ENCODE data around the gene MED12L.
A peak's percentile ranks its signal among the peaks of the same experiment; 100 is the strongest.

The MED12L gene

GRCh38 chr3:151087648-151088047, 2.2 kb downstream of the MED12L start:
- H3K79me2 ChIP-seq (ENCODE audit: control insufficient read depth, insufficient read depth, low read length, unreplicated experiment) = no peaks in the 10 kb centered on the region
- H3K4me1 ChIP-seq (ENCODE audit: control insufficient read depth, insufficient read depth, low read length, unreplicated experiment) = no peaks in the 10 kb centered on the region
- H2AFZ ChIP-seq (ENCODE audit: low read length, unreplicated experiment) = no peak overlapping the region
- H3K36me3 ChIP-seq (ENCODE audit: insufficient read depth, low read length) = no peaks in the 10 kb centered on the region
- no peak overlapping the region for H3K27ac ChIP-seq (ENCODE audit: low read depth, low read length)
- H3K4me3 ChIP-seq (ENCODE audit: low read depth, low read length) = no peak overlapping the region; the same call in 1 of the 2 replicates
- peaks cover 75% of the 10 kb centered on the region for H3K27me3 ChIP-seq (ENCODE audit: insufficient read depth, low read length)

DNA sequence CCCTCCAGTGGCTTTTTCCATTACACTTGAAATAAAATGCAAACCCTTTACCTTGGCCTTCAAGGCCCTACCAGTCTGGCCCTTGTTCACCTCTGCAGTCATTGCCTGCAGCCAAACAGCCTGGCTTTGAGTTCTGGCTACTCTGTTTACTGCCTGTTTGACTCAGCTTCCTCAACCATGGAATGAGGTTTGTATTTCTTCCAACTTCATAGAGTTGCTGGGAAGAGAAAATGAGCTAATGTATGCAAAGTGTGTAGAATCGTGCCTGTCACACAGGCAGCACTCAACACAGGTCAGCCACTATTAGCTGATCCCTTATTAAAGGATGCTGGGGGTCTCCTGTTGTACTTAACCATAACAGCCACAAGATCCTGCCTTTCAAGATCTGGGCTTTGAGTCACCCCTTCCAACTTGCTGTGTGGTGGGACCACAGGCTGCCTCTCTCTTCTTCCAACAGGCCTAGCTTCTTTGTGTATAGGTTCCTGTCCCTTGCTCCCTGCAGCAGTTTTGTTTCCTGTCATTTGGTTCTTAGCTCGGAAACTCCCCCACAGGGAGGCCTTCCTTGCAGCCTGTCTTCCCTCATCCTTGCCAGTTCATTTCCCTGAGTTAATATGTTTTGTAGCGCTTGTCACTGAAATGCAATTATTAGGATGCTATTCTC, 6.4 kb downstream of the MED12L start:
- no peaks in the 10 kb centered on the region for H3K4me1 ChIP-seq (ENCODE audit: control insufficient read depth, insufficient read depth, low read length, unreplicated experiment)
- H3K4me3 ChIP-seq (ENCODE audit: low read depth, low read length) = no peak overlapping the region
- no peak overlapping the region for H3K27ac ChIP-seq (ENCODE audit: low read depth, low read length)
- no peaks in the 10 kb centered on the region for H3K36me3 ChIP-seq (ENCODE audit: insufficient read depth, low read length)
- peaks cover 80% of the 10 kb centered on the region for H3K27me3 ChIP-seq (ENCODE audit: insufficient read depth, low read length)
- no peaks in the 10 kb centered on the region for H3K79me2 ChIP-seq (ENCODE audit: control insufficient read depth, insufficient read depth, low read length, unreplicated experiment)
- no peak overlapping the region for H2AFZ ChIP-seq (ENCODE audit: low read length, unreplicated experiment)

DNA sequence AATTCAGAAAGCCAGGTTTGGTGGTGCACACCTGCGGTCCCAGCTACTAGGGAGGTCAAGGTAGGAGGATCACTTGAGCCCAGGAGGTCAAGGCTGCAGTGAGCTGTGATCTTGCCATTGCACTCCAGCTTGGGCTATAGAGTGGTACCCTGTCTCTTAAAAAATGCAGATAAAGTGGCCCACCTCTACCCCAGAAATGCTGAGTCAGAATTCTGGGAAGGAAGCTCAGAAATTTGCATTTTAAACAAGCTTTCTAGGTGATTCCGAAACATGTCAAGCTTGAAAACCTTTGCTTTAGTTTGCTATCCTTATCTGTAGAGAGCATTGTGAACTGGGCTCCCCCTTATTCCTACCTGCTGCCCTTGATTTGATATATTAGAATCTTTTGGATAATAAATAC, 7.7 kb downstream of the MED12L start:
- no peak overlapping the region for H2AFZ ChIP-seq (ENCODE audit: low read length, unreplicated experiment)
- H3K36me3 ChIP-seq (ENCODE audit: insufficient read depth, low read length) = no peaks in the 10 kb centered on the region
- H3K27ac ChIP-seq (ENCODE audit: low read depth, low read length) = no peak overlapping the region
- H3K27me3 ChIP-seq (ENCODE audit: insufficient read depth, low read length) = peaks cover 80% of the 10 kb centered on the region
- no peaks in the 10 kb centered on the region for H3K79me2 ChIP-seq (ENCODE audit: control insufficient read depth, insufficient read depth, low read length, unreplicated experiment)
- H3K4me1 ChIP-seq (ENCODE audit: control insufficient read depth, insufficient read depth, low read length, unreplicated experiment) = no peaks in the 10 kb centered on the region
- H3K4me3 ChIP-seq (ENCODE audit: low read depth, low read length) = no peak overlapping the region

- no peak overlapping the region for H3K4me3 ChIP-seq (ENCODE audit: low read depth, low read length)
- no peaks in the 10 kb centered on the region for H3K36me3 ChIP-seq (ENCODE audit: insufficient read depth, low read length)
- peaks cover 81% of the 10 kb centered on the region for H3K27me3 ChIP-seq (ENCODE audit: insufficient read depth, low read length)
- H2AFZ ChIP-seq (ENCODE audit: low read length, unreplicated experiment) = no peak overlapping the region
- no peaks in the 10 kb centered on the region for H3K4me1 ChIP-seq (ENCODE audit: control insufficient read depth, insufficient read depth, low read length, unreplicated experiment)
- no peak overlapping the region for H3K27ac ChIP-seq (ENCODE audit: low read depth, low read length)
- H3K79me2 ChIP-seq (ENCODE audit: control insufficient read depth, insufficient read depth, low read length, unreplicated experiment) = no peaks in the 10 kb centered on the region
These were observed 8.4 kb downstream of the MED12L start for GRCh38 chr3:151093905-151094304.

DNA sequence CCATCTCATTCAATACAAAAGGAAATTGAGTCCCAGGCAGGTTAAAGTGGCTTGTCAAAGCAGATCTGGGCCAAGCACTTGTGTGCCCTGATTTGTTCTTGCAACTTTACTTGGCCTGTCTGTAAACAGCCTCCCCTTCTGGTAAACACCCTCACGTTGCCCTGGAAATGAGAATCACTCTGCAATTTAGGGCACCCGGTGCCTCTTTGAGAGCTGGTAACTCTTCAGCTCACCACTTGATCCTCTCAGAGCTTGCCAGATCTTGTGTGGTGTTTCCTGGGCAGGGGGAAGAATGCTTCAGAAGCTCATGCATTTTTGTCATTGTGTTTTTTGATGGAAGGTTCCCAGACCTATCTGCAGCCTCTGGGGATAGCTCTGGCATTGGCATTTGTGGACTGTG, 11.3 kb downstream of the MED12L start:
- Histone ChIP-seq H2AFZ (ENCODE audit: low read length, unreplicated experiment) (no peak overlapping the region), H3K4me3 (ENCODE audit: low read depth, low read length) (no peak overlapping the region), H3K27me3 (ENCODE audit: insufficient read depth, low read length) (peaks cover 99% of the 10 kb centered on the region), H3K36me3 (ENCODE audit: insufficient read depth, low read length) (no peaks in the 10 kb centered on the region), H3K79me2 (ENCODE audit: control insufficient read depth, insufficient read depth, low read length, unreplicated experiment) (no peaks in the 10 kb centered on the region), H3K27ac (ENCODE audit: low read depth, low read length) (no peak overlapping the region), H3K4me1 (ENCODE audit: control insufficient read depth, insufficient read depth, low read length, unreplicated experiment) (no peaks in the 10 kb centered on the region)

DNA sequence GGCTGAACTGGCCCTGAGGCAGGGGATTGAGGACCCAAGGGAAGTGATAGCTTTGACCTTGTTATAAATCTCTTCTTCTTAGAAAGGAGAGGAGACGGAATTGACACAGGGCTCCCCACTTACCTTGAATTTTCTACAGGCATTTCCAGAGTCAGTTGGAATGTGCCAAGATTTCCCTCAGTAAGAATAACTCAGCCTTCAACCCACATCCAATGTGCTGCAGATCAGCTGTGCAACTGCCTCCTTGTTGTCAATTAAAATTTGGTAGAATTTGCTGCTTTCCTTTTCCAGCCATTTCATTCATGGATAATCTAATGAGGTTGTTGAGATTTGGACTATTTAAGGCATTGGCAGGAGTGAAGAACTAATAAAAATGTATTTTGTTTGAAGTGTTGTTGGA, 14.6 kb downstream of the MED12L start:
- H3K79me2 ChIP-seq (ENCODE audit: control insufficient read depth, insufficient read depth, low read length, unreplicated experiment) = no peaks in the 10 kb centered on the region
- no peaks in the 10 kb centered on the region for H3K4me1 ChIP-seq (ENCODE audit: control insufficient read depth, insufficient read depth, low read length, unreplicated experiment)
- no peak overlapping the region for H2AFZ ChIP-seq (ENCODE audit: low read length, unreplicated experiment)
- H3K27ac ChIP-seq (ENCODE audit: low read depth, low read length) = no peak overlapping the region
- H3K27me3 ChIP-seq (ENCODE audit: insufficient read depth, low read length) = peaks cover 99% of the 10 kb centered on the region
- H3K4me3 ChIP-seq (ENCODE audit: low read depth, low read length) = no peak overlapping the region
- no peaks in the 10 kb centered on the region for H3K36me3 ChIP-seq (ENCODE audit: insufficient read depth, low read length)

DNA sequence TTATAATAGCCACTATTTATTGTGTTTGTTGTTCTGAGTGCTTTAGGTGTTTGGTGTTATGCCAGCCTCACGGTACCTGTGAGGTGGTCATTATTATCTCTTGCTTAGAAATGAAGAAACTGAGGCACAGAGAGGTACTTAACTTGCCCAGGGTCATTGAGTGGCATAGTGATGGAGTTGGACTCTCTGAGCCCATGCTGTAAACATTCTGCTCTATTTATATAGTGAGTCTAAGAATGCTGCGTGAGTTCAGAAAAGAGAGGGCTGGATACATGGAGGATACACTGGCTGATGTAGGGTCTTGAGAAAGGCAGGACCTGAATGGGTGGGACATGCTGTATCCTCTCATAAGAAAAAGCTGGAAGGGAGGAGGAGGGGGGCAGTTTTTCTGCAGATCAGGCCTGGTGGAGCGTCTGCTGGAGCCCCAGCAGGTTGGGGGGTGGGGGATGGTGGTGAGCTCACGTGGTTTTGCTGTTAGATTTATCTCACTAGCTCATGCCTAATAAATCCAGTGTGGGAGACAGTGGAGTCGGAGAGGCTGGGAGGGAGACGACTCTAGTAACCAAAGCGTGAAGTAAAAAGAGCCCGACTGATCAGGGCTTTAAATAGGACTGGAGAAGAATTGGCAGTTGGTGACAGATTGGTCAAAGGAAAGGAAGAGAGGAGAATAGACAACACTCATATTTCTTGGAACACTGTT, 16.0 kb downstream of the MED12L start:
- Histone ChIP-seq H3K27me3 (ENCODE audit: insufficient read depth, low read length) (peaks cover 97% of the 10 kb centered on the region), H3K4me1 (ENCODE audit: control insufficient read depth, insufficient read depth, low read length, unreplicated experiment) (no peaks in the 10 kb centered on the region), H2AFZ (ENCODE audit: low read length, unreplicated experiment) (no peak overlapping the region), H3K27ac (ENCODE audit: low read depth, low read length) (no peak overlapping the region), H3K36me3 (ENCODE audit: insufficient read depth, low read length) (no peaks in the 10 kb centered on the region), H3K4me3 (ENCODE audit: low read depth, low read length) (no peak overlapping the region), H3K79me2 (ENCODE audit: control insufficient read depth, insufficient read depth, low read length, unreplicated experiment) (no peaks in the 10 kb centered on the region)

- H3K27ac ChIP-seq (ENCODE audit: low read depth, low read length) = no peak overlapping the region
- H3K36me3 ChIP-seq (ENCODE audit: insufficient read depth, low read length) = no peaks in the 10 kb centered on the region
- H3K27me3 ChIP-seq (ENCODE audit: insufficient read depth, low read length) = peaks cover 72% of the 10 kb centered on the region
- no peak overlapping the region for H3K4me3 ChIP-seq (ENCODE audit: low read depth, low read length)
- no peaks in the 10 kb centered on the region for H3K79me2 ChIP-seq (ENCODE audit: control insufficient read depth, insufficient read depth, low read length, unreplicated experiment)
- H3K4me1 ChIP-seq (ENCODE audit: control insufficient read depth, insufficient read depth, low read length, unreplicated experiment) = no peaks in the 10 kb centered on the region
- no peak overlapping the region for H2AFZ ChIP-seq (ENCODE audit: low read length, unreplicated experiment)
These were observed 20.8 kb downstream of the MED12L start for GRCh38 chr3:151106311-151106710.

- Histone ChIP-seq H2AFZ (ENCODE audit: low read length, unreplicated experiment) (no peak overlapping the region), H3K4me3 (ENCODE audit: low read depth, low read length) (no peak overlapping the region), H3K79me2 (ENCODE audit: control insufficient read depth, insufficient read depth, low read length, unreplicated experiment) (no peaks in the 10 kb centered on the region), H3K27ac (ENCODE audit: low read depth, low read length) (no peak overlapping the region), H3K4me1 (ENCODE audit: control insufficient read depth, insufficient read depth, low read length, unreplicated experiment) (no peaks in the 10 kb centered on the region), H3K36me3 (ENCODE audit: insufficient read depth, low read length) (no peaks in the 10 kb centered on the region), H3K27me3 (ENCODE audit: insufficient read depth, low read length) (peaks cover 68% of the 10 kb centered on the region)
These were observed 21.7 kb downstream of the MED12L start for GRCh38 chr3:151107177-151107576.

DNA sequence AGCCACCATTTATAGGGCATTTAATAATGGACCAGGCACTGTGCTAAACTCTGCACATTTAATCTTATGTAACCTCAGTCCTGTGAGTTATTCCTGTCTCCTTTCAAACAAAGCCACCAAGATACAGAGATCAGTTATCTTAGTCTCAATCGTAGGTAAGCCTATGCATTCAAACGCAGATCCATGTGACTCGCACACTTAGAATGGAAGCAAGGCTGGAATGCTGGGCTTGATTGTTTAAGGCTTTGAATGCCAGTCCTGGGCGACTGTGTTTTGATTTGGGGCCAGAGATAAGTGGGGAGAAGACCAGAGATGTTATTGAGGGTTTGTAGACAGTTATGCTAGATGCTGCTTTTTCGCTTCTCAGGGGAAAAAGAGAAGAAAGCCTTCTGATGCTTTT, 22.2 kb downstream of the MED12L start:
- Histone ChIP-seq H3K79me2 (ENCODE audit: control insufficient read depth, insufficient read depth, low read length, unreplicated experiment) (no peaks in the 10 kb centered on the region), H3K27ac (ENCODE audit: low read depth, low read length) (no peak overlapping the region), H3K4me1 (ENCODE audit: control insufficient read depth, insufficient read depth, low read length, unreplicated experiment) (no peaks in the 10 kb centered on the region), H2AFZ (ENCODE audit: low read length, unreplicated experiment) (no peak overlapping the region), H3K36me3 (ENCODE audit: insufficient read depth, low read length) (no peaks in the 10 kb centered on the region), H3K27me3 (ENCODE audit: insufficient read depth, low read length) (peaks cover 63% of the 10 kb centered on the region), H3K4me3 (ENCODE audit: low read depth, low read length) (no peak overlapping the region)

GRCh38 chr3:151109286-151109800, 23.9 kb downstream of the MED12L start:
- peaks cover 60% of the 10 kb centered on the region for H3K27me3 ChIP-seq (ENCODE audit: insufficient read depth, low read length)
- H3K79me2 ChIP-seq (ENCODE audit: control insufficient read depth, insufficient read depth, low read length, unreplicated experiment) = no peaks in the 10 kb centered on the region
- peak overlapping the region; percentile 37; the same call in 1 of the 2 replicates for H3K4me3 ChIP-seq (ENCODE audit: low read depth, low read length)
- peak overlapping the region; percentile 68 for H2AFZ ChIP-seq (ENCODE audit: low read length, unreplicated experiment)
- H3K27ac ChIP-seq (ENCODE audit: low read depth, low read length) = no peak overlapping the region
- H3K36me3 ChIP-seq (ENCODE audit: insufficient read depth, low read length) = no peaks in the 10 kb centered on the region
- H3K4me1 ChIP-seq (ENCODE audit: control insufficient read depth, insufficient read depth, low read length, unreplicated experiment) = no peaks in the 10 kb centered on the region

All from ACC112 (cell line).